ENCODE data around the gene MAPK4. TPM values are rescaled to one million over a fixed set of nuclear protein-coding genes. Genes with fewer than 3 reads are reported as not detected.
"Not testable (repeated sequence)": the region's sequence is repeated elsewhere in the genome, so short reads cannot be mapped to it uniquely, and the experiment has no call there.

MAPK4 gene
- total RNA-seq, 2 donors from 2014 or later: 19.9 to 64.4 TPM

- no peak for DNase-seq
- intact Hi-C loops (cut with DNase I): no loop called here
- ATAC-seq: no peak
Measured at GRCh38 chr18:50769463-50769862, 209.6 kb downstream of the MAPK4 start.

- no peak for DNase-seq
- intact Hi-C loops (cut with DNase I): no loop called here
- no peak for ATAC-seq
Measured at GRCh38 chr18:50775207-50775606, 215.3 kb downstream of the MAPK4 start.

GRCh38 chr18:50775726-50776125 lies 215.8 kb downstream of the MAPK4 start:
- ATAC-seq: no peak
- intact Hi-C loops (cut with DNase I): no loop called here
- DNase-seq: no peak

- intact Hi-C loops (cut with DNase I): no loop called here
- no peak for DNase-seq
- ATAC-seq: no peak
Measured at GRCh38 chr18:50776383-50776782, 216.5 kb downstream of the MAPK4 start.

GRCh38 chr18:50779021-50779420 lies 219.1 kb downstream of the MAPK4 start:
- intact Hi-C loops (cut with DNase I); ATAC-seq; DNase-seq: not testable (repeated sequence)

Other genes starting within 250 kb of the MAPK4 start
- gene SKA1, start 185.0 kb upstream of the MAPK4 start, total RNA-seq: under 1 TPM; 0.21 to 0.74 TPM